ENCODE data around the gene RUNX3.
"Not testable (repeated sequence)": the region's sequence is repeated elsewhere in the genome, so short reads cannot be mapped to it uniquely, and the experiment has no call there.

RUNX3 gene

DNA sequence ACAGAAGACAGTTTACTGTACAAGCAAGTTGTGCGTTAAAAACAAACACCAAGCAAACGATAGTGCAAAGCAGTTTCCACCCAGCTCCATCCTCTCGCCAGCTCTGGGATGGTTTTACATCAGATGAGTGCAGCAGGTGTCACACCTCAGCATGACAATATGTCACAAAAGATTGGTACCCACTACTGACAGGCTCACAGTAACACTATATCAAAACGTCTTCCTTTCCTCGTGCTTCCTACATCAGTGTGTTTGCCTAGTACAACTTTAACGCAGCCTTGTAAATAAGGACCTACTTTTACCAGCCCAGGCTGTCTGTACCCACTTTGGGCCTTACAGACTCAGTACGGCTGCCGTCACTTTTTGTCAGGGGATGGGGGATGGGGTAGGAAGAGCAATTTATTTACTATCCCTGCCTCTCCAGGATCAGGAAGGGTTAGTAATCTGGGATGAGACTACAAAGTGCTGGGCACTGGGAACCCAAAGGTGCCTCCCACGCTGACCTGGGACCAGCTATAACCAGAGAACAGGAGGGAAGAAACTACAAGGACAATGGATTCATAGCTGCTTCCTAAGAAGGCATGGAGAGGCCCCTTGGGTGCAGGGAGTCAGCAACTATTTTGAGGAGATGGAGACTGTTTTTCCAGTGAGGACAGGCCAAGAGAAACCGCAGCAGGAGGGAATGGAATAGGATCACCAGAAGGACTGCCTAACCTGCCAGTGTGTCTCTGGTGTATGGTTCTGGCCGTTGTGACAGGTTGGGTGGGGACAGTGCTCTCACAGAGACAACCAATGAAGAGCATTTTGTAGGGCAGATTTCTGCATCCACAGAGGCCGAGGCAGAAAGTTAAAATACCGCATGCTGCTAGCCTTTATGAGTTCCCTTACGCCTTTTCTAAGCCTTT, 30.2 kb downstream of the RUNX3 start:
- DNase-seq = peak; percentile 11 to 32

DNA sequence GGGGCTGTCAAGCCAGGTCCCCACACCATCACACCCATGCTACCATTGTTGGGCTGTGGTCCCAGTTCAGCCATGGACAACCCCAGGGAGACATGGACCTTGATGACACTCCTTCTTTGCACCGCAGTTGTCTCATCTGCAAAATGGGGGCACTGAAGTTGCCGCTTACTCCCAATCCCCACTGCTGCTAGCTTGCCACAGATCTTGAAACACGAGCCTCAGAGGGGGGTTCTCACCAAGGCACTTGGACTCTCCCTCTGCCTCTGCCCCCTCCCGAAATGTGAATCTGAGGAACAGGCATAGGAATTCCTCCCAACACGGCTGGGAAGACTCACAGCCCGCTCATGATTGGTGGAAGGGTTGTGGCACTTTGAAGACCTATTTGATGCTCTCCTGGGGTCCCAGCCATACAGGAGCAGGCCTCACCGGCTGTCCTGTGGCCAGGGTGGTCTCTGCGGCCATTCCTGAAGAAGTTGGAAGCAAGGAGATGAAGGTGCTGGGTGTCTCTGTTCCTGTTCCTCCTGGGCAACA, 31.1 kb downstream of the RUNX3 start:
- no peak for DNase-seq

DNA sequence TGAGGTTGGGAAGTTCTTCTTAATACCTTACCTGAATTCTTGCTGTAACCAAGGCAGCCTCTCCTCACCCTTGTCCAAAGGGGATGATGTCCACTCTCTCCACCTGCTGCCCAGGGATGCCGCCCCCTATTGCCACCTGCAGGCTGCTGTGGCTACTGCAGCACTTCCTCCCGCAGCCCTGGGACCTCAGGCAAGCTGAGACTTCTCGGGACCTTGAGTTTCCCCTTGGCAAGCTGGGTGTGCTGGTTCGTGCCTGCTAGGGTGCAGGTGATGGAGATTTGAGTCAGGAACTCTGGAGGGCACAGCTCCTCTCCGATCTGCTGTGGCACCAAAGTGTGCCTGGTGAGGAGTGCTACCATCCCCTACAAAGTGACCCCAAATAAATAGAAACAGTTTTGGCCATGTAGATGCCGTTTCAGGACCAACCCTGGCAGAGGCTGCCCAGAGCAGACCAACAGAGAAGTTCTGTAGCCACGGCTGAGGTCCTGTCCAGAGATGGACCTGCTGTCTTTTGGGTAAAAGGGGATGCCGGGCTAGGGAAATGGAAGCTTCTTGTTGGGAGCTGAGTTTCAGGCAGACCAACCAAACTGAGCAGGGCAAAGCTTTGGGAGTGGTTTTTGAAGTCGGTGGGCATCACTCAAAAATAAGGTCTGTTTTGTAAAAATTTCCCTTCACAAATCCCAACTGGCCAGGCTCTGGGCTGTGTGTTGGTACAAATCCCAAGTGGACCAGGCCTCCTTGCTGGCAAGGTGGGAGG, 31.7 kb downstream of the RUNX3 start:
- DNase-seq = peak; percentile 49 to 53

DNA sequence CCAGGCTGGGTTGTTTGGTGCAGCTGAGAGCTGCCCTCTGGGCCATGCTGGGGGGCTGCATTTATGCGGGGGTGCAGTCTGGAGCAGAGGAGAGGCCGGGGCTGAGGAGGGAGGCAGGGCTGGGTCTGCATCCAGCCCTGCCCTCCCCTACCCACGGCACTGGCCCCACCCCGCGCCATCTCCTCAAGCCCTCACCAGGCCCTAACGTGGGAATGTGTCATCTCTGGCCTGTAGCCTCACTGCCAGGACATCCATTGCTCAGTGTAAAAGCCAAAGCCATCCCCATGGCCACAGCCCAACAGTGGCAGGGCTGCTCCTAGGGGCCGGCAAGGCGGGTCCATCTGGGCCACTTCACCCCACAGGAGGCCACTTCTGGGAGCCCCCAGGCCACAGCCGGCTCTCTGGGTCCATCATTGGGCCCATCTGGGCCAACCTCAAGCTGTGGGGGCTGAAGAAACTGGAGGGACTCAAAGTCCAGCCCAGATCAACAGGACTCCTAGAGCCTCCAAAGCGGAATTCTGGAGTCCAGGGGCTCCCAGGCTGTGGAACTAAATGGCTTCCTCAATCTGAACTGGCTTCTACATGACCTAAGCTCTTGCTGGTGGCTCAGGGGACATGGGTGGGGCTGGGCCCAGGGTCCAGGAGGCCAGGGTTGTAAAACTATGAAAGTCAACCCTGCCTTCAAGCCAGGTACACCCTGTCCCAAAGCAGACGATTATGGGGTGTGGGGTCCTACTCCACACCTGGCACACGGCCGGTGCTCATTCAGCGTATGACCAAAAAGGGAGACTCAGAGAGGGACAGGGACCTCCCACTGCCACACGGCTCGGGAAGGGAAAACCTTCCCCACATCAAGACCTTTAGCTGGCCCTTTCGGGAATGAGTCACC, 32.6 kb downstream of the RUNX3 start:
- no peak for DNase-seq

DNA sequence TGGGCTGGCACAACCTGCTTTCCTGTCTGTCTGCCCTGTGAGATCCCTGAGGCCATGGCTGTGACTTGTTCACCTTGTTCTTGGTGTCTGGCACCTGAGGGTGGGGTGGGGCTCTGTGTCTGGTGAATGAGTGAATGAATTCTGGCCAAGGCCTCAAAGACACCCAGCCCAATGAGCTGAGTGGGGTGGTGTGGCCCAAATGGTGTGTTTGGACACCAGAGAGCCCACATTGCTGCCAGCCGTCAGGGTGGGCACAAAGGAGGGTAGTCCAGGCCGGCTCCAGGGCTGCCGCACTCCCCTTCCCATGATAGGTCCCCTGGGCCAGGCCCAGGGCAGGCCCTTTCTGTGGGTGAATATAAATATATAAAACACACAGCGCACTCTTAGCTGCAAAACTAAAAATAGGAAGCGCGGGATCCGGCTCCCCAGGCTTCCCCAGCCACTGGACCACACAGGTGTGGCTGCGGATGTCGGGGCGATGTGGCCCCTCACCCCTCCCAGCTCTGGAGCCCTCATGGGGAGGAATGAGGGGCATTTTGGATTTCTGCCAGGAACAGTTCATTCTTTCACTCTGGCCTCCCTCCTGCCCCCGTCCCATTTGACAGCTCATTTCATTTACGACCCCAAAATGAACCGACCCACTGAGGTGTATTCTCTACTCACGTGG, 33.3 kb downstream of the RUNX3 start:
- no peak for DNase-seq

DNA sequence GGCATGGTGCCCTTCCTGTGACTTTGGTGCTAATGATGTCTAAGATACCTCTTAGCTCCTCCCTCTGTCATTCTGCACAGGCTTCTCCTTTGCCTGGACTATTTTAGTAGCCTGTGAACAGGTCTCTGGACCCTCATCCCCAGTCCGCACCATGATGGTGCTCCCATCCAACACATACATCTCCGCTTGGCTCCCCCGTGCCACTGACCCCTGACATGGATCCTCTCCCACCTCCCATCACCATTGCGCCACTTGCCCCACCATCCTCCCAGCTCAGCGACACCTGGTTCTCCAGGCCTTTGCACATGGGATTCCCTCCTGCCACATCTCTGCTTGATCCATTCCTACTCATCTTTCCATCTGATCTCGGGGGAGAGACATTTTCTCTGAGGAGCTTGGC, 33.9 kb downstream of the RUNX3 start:
- no peak for DNase-seq

DNA sequence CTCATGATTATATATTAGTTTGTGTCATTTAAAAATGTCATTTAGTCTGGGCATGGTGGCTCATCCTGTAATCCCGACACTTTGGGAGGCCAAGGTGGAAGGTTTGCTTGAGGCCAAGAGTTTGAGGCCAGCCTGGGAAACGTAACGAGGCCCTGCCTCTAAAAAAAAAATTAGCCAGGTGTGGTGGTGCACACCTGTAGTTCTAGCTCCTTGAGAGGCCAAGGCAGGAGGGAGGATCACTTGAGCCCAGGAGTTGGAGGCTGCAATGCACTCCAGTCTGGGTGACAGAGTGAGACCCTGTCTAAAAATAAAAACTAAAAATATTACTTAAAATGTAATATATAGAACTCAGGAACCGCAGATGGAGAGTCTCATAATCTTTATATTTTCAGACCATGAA, 34.6 kb downstream of the RUNX3 start:
- DNase-seq = no peak

DNA sequence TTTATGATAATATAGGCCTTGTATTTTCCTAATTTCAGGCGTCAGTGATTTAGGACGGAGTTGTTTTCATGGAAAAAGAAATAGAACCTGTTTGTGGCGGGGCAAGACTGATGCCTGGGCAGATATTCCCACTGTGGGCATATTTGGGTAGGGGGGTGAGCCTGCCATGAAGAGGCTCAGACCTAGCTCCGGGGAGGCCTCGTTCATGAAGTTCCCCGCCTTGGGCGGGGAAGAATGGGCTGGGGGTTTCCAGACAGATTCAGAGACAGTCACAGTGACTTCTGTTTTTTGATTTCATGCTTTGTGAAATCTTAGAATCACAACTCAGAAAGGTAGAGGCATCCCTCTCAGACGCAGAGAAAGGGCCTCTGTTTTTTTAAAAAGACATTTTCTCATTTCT, 36.1 kb downstream of the RUNX3 start:
- DNase-seq = no peak

DNA sequence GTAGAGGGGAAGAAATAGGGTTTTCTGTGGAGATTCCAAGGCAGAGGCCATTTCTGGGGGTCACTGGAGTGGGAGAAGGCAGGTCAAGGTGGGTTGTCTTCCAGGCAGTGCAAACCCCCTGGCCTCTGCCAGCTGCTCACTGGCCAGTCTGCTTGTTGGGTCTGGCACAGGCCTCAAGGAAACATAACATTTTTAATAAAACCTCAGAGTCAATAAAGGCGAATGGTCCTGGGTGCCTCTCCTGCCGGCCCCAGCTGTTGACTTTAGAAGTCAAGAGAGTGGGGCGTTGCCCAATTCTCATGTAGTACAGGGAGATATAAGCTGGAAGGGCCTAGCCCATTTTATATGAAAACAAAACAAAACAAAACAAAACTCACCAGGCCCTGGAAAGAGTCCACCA, 36.6 kb downstream of the RUNX3 start:
- no peak for DNase-seq

DNA sequence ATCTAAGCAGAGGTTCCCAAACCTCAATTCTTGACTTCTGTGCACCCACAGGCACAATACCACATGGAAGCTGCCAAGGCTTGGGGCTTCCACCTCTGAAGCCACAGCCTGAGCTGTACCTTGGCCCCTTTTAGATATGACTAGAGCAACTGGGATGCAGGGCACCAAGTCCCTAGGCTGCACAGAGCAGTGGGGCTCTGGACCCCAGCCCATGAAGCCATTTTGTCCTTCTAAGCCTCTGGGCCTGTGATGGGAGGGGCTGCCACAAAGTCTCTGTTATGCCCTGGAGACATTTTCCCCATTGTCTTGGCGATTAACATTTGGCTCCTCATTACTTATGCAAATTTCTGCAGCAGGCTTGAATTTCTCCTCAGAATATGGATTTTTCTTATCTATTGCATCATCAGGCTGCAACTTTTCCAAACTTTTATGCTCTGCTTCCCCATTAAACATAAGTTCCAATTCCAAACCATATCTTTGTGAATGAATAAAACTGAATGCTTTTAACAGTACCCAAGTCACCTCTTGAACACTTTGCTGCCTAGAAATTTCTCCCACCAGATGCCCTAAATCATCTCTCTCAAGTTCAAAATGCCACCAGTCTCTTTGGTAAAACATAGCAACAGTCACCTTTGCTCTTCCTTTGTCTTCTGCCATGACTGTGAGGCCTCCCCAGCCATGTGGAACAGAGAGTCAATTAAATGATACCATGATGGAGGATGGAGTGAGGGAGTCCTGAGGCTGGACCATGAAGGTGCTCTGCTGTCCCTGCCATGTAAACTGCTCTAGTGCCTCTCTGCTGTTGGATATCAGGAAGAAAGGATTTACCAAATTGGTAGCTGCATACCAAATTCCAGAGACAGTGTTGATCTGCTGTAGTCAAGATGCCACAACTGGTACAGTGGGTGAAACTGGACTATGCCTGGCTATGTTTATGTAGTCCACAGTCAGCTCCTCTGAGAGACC, 37.6 kb downstream of the RUNX3 start:
- no peak for DNase-seq

DNA sequence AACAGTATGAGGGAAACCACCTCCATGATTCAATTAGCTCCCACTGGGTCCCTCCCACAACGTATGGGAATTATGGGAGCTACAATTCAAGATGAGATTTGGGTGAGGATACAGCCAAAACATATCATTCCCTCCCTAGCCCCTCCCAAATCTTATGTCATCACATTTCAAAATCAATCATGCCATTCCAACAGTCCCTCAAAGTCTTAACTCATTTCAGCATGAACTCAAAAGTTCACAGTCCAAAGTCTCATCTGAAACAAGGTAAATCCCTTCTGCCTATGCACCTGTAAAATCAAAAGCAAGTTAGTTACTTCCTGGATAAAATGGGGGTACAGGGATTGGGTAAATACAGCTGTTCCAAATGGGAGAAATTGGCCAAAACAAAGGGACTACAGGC, 38.7 kb downstream of the RUNX3 start:
- not testable (repeated sequence) for DNase-seq

DNA sequence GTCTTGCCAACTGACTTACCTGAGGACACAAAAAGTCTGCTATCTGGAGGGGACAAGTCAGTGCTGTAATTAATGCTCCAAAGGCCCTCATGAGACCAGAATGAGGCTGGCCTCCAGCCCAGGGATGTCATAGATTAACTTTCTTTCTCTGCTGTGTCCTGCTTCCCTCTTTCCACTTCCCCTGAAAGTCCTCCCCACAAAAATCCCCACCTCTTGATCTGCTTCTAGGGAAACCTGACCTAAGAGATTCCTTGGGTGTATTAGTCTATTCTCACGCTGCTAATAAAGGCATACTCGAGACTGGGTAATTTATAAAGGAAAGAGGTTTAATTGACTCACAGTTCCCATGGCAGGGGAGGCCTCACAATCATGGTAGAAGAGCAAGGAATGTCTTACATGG, 39.2 kb downstream of the RUNX3 start:
- DNase-seq = no peak

DNA sequence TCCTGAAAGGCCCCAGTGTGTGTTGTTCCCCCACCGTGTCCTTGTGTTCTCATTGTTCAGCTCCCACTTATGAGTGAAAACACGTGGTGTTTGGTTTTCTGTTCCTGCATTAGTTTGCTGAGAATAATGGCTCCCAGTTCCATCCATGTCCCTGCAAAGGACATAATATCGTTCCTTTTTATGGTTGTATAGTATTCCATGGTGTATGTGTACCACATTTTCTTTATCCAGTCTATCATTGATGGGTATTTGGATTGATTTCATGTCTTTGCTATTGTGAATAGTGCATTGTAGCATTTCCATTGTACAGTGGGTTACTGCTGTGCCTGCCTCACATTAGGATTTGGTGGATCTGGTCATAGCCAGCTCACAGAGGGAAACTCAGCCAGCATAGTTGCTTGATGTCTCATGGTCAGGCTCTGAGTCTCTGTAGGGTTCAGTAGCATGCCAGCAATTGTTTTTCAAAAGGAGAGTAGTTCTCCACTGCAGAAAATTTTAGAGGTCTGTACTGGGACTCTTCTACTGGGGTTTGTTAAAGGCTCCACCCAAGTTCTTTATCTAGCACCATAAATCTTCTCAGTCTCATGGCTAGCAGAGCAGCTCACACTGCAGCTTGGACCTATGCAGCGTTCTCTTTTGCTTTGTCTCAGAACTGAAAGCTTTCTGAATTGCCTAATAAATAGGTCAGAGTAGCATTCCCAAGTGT, 41.0 kb downstream of the RUNX3 start:
- no peak for DNase-seq

DNA sequence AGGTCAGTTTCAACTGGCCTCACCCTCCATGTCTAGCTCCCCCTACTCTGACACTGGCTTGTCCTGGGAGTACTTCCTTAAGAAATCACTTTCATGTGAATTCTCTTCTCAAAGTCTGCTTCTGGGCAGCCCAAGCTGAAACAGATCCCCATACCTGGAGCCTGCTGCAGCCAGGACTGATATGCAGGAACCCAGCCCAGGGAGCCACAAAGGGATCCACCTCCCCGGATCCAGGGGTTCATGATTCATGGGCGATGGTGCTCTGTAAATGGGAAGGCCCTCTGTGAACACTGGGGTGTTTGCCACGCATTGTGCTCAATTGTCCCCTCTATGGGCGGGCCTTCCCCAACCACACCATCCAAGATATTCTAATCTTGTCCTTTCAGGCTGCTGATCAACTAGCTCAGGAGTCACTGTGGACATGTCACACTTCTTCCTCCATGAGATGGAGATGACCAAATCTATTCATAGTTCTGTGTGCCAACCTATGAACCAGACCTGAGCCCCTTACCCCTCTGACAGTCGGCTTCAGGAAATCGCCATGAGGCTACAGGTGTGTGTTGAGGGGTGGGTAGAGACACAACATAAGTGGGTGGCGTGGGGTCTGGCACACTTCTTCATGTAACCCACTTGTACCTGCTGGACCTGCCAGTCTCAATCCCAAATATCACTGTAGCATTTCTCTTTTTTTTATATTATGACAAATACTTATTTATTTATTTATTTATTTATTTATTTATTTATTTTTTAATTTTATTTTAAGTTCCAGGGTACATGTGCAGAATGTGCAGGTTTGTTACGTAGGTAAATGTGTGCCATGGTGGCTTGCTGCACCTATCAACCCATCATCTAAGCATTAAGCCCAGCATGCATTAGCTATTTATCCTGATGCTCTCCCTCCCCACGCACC, 41.8 kb downstream of the RUNX3 start:
- no peak for DNase-seq

DNA sequence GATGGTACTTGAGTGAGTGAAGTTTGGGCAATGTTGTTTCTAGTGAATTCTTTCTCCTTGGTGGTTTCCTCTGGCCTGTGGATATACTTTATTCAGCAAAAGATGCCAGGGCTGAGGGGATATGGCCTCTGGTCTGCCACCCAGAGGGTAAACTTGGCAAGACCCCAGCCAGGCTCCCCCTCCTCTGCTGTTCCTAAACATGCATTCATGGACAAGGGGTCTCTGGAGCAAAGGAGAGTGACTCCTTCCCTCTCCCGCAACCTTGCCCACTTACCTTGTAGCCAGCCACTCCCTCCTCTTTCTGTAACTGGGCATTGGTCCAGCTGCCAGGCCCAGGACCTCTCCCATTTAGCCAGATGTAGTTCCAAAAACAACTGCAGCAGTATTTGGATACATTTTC, 43.8 kb downstream of the RUNX3 start:
- no peak for DNase-seq

DNA sequence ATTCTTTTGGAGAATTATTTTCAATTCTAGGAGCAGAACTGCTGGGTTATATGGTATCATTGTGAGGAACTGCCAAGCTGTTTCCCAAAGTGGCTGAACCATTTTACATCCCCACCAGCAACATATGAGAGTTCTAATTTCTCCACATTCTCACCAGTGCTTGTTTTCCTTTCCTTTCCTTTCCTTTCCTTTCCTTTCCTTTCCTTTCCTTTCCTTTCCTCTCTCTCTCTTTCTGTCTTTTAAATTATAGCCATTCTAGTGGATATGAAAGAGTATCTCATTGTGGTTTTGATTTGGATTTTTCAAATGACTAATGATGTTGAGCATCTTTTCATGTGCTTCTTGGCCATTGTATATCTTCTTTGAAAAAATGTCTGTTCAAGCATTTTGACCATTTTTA, 45.3 kb downstream of the RUNX3 start:
- DNase-seq = no peak

DNA sequence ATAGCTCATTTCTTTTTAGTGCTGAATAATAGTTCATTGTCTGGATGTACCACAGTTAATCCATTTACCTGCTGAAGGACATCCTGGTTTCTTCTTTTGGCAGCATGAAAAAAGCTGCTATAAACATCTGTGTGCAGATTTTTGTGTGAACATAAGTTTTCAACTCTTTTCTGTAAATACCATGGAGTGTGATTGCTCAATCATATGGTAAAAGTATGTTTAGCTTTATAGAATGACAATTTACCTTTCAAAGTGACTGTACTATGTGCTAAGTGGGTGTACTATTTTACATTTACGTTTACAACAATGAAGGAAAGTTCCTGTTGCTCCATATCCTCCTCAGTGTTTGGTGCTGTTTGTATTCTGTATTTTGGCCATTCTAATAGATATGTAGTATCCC, 49.0 kb downstream of the RUNX3 start:
- no peak for DNase-seq

DNA sequence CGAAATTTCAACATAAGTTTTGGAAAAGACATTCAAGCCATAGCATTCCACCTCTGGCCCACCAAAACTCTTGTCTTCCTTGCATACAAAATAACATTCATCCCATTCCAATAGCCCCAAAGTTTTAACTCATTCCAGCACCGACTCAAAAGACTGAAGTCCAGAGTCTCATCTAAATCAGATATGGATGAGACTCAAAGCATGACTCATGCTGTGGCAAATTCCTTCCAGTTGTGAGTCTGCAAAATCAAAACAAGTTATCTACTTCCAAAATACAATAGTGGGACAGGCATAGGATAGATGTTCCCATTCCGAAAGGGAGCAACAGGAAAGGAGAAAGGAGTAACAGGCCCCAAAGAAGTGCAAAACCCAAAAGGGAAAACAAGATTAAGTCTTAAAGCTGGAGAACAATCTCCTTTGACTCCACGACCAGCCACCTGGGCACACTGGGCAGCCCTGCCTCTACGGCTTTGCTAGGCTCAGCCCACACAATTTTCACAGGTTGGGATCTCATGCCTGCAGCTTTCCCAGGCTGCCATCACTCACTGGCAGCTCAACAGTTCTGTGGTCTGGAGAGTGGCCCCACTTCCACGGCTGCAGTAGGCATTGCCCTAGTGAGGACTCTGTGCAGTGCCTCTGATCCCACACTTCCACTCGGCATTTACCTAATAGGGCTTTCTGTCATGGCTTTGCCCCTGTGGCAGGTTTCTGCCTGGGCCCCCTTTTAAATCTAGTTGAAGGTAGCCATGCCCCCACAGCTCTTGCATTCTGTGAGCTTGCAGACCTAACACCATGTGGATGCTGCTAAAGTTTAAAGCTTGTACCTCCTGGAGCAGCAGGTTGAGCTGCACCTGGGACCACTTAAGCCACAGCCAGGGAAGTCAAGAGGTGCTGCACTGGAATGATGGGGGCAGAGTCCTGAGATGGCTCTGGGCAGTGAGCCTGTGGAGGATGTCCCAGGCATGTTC, 51.0 kb downstream of the RUNX3 start:
- DNase-seq = no peak

All from CD4-positive, alpha-beta T cell treated with Interleukin-4 for 1 hour (primary cell).